CD14-positive monocyte (primary cell): ENCODE results near the gene SETD1A. TPM values are rescaled to one million over a fixed set of nuclear protein-coding genes. Genes with fewer than 3 reads are reported as not detected.

Source experiments
- DNase-seq, 3 donors: peaks; one replicate each; pipeline ENCODE4 v3.0.0-alpha.2; 2011 to 2022
- H2AFZ ChIP-seq: 2 replicates; pipeline ENCODE4 v1.6.0; 2012; ENCODE audit warnings: mild to moderate bottlenecking, low read depth, low read length, inconsistent platforms; ENCODE audit not compliant: insufficient read depth, poor library complexity, severe bottlenecking
- H3K27ac ChIP-seq, 2 donors: 1 replicate in 1 of 2; 2 replicates in 1 of 2; pipeline ENCODE4 v1.5.1; 2012 to 2013; ENCODE audit warnings: low read length in 2 of 2, control low read depth in 1 of 2, inconsistent platforms in 1 of 2, low read depth in 1 of 2, mild to moderate bottlenecking in 1 of 2
- H3K27me3 ChIP-seq, 2 donors: one replicate each; pipeline versions ENCODE4 v1.6.0 to v1.6.1; 2011 to 2013; ENCODE audit warnings: low read length in 2 of 2; ENCODE audit not compliant: control insufficient read depth in 2 of 2, insufficient read depth in 2 of 2
- H3K36me3 ChIP-seq, 2 donors: replicated peaks in 1 of 2; 1 replicate in 1 of 2; 2 replicates in 1 of 2; pipeline versions ENCODE4 v1.5.1 to v1.6.1; 2012 to 2013; ENCODE audit warnings: low read length in 2 of 2, control low read depth in 1 of 2, inconsistent platforms in 1 of 2, mild to moderate bottlenecking in 1 of 2; ENCODE audit not compliant: insufficient read depth in 2 of 2, control insufficient read depth in 1 of 2
- H3K4me1 ChIP-seq, 2 donors: 1 replicate in 1 of 2; 2 replicates in 1 of 2; pipeline versions ENCODE4 v1.5.1 to v1.6.1; 2012 to 2013; ENCODE audit warnings: low read length in 2 of 2, control low read depth in 1 of 2, inconsistent platforms in 1 of 2, mild to moderate bottlenecking in 1 of 2, moderate library complexity in 1 of 2; ENCODE audit not compliant: insufficient read depth in 2 of 2, control insufficient read depth in 1 of 2
- H3K4me2 ChIP-seq: replicated peaks from 2 replicates; pipeline ENCODE3; 2012; ENCODE audit warnings: low read length, moderate library complexity, mild to moderate bottlenecking; ENCODE audit not compliant: poor library complexity, severe bottlenecking; ENCODE audit errors: extremely low read depth
- H3K4me3 ChIP-seq, 3 experiments: fragments of 200-600 bp in 1 of 3; sonication (generic) in 1 of 3; replicated peaks in 1 of 3; 1 replicate in 2 of 3; 2 replicates in 1 of 3; pipeline ENCODE4 v1.5.1; 2011 to 2013; ENCODE audit warnings: low read length in 3 of 3, mild to moderate bottlenecking in 3 of 3, control low read depth in 2 of 3, low read depth in 2 of 3, inconsistent platforms in 1 of 3, moderate library complexity in 1 of 3
- H3K79me2 ChIP-seq: 2 replicates; pipeline ENCODE4 v1.6.0; 2012; ENCODE audit warnings: mild to moderate bottlenecking, control low read depth, inconsistent platforms, low read length, moderate library complexity; ENCODE audit not compliant: insufficient read depth
- H3K9ac ChIP-seq: 2 replicates; pipeline ENCODE4 v1.6.0; 2017; ENCODE audit warnings: low read length, mild to moderate bottlenecking; ENCODE audit not compliant: insufficient read depth, poor library complexity, severe bottlenecking
- H3K9me3 ChIP-seq, 2 donors: replicated peaks in 1 of 2; 1 replicate in 1 of 2; 2 replicates in 1 of 2; pipeline versions ENCODE4 v1.5.1 to v1.6.1; 2012 to 2013; ENCODE audit warnings: low read length in 2 of 2, control low read depth in 1 of 2; ENCODE audit not compliant: control insufficient read depth in 1 of 2, insufficient read depth in 1 of 2
- H4K20me1 ChIP-seq: 2 replicates; pipeline ENCODE4 v1.6.0; 2012; ENCODE audit warnings: mild to moderate bottlenecking, low read length, control low read depth, moderate library complexity; ENCODE audit not compliant: insufficient read depth
- H3K27ac Mint-ChIP-seq, 7 donors: one replicate each; pipeline ENCODE4 v1.8.0; 2020; ENCODE audit warnings: mild to moderate bottlenecking in 7 of 7, mixed read lengths in 7 of 7, moderate library complexity in 6 of 7, inconsistent platforms in 2 of 7
- H3K27me3 Mint-ChIP-seq, 3 donors: one replicate each; pipeline ENCODE4 v1.8.0; 2021 to 2022; ENCODE audit warnings: low read depth in 3 of 3, mild to moderate bottlenecking in 3 of 3, mixed read lengths in 3 of 3, moderate library complexity in 3 of 3, inconsistent platforms in 1 of 3
- H3K36me3 Mint-ChIP-seq, 2 donors: one replicate each; pipeline ENCODE4 v1.8.0; 2020; ENCODE audit warnings: mixed read lengths in 2 of 2, inconsistent platforms in 1 of 2, mild to moderate bottlenecking in 1 of 2
- H3K4me1 Mint-ChIP-seq: one replicate; pipeline ENCODE4 v1.8.0; 2020; ENCODE audit warnings: mild to moderate bottlenecking, mixed read lengths
- H3K4me3 Mint-ChIP-seq, 2 donors: one replicate each; pipeline ENCODE4 v1.8.0; 2020; ENCODE audit warnings: mild to moderate bottlenecking in 2 of 2, mixed read lengths in 2 of 2, moderate library complexity in 1 of 2
- H3K9me3 Mint-ChIP-seq, 7 donors: one replicate each; pipeline ENCODE4 v1.8.0; 2020 to 2022; ENCODE audit warnings: mixed read lengths in 7 of 7, mild to moderate bottlenecking in 6 of 7, moderate library complexity in 6 of 7, inconsistent platforms in 2 of 7
- CTCF ChIP-seq: fragments of 200-600 bp; IDR thresholded peaks from one replicate; pipeline ENCODE4 v1.8.0; 2022; ENCODE audit warnings: antibody characterized with exemption, mild to moderate bottlenecking
- WGBS: methylation state at CpG from one replicate; pipeline ENCODE4 v1.1.5; 2013; ENCODE audit warnings: missing lambda C conversion rate; ENCODE audit not compliant: insufficient coverage; 5-methylcytosine and 5-hydroxymethylcytosine counted together
- intact Hi-C, 2 donors: fragments of 100-400 bp; cut with micrococcal nuclease; formaldehyde crosslinking; loops; one replicate each; pipeline versions ENCODE4 v1.15.0 to v1.15.1; 2023
- polyA plus RNA-seq, 3 donors: library from polyadenylated mRNA; depleted of rRNA in 1 of 3; unstranded in 2 of 3; stranded (reverse) in 1 of 3; fragments of 300-500 nt in 2 of 3; fragments of >200 nt in 1 of 3; fragmentation: Illumina TruSeq in 2 of 3; gene quantifications; 1 replicate in 2 of 3; 2 replicates in 1 of 3; pipeline ENCODE4 v1.2.3, GENCODE V29; 2012 to 2021

SETD1A gene
- polyA plus RNA-seq, 3 donors, result 0.16 to 6.6 (median 1.3) TPM

- no peaks in the 10 kb centered on the region for H3K9me3 ChIP-seq
- Mint-ChIP-seq H3K27me3 (no peaks in the 10 kb centered on the region), H3K4me3 (no peak overlapping the region), H3K36me3 (peaks cover 33 to 48% of the 10 kb centered on the region in 2 donors), H3K27ac (peak overlapping the region in 1 of 7 donors; percentile 63), H3K4me1 (peaks cover 15% of the 10 kb centered on the region), H3K9me3 (peaks cover 0 to 2% (median 0%) of the 10 kb centered on the region in 7 donors)
- H3K27me3 ChIP-seq, result no peaks in the 10 kb centered on the region
- no peaks in the 10 kb centered on the region for H3K79me2 ChIP-seq
- no peak overlapping the region for H3K4me3 ChIP-seq
- no peak overlapping the region for H3K4me2 ChIP-seq
- no peak for TF ChIP-seq CTCF
- WGBS, result 88% methylated on average over 4 of the region's 15 CpGs
- no peak for DNase-seq
- no peaks in the 10 kb centered on the region for H4K20me1 ChIP-seq
- H3K9ac ChIP-seq, result no peak overlapping the region
- intact Hi-C loops, result loop anchor here in 1 of 2 donors (10.0 kb wide), 2 partner anchors 163 to 273 kb away; partner anchors contain the start of genes CFAP119, FBRS, PRR14 and RNF40
- peaks cover 4 to 9% of the 10 kb centered on the region in 2 donors for H3K4me1 ChIP-seq
- no peak overlapping the region for H3K27ac ChIP-seq
- H2AFZ ChIP-seq, result no peak overlapping the region
- peaks cover 23 to 52% of the 10 kb centered on the region in 2 donors for H3K36me3 ChIP-seq
Observed at GRCh38 chr16:30927789-30928378, 29.7 kb upstream of the SETD1A start.

GRCh38 chr16:30928390-30928789 lies 29.2 kb upstream of the SETD1A start:
- H3K27me3 ChIP-seq, result no peaks in the 10 kb centered on the region
- Mint-ChIP-seq H3K4me3 (no peak overlapping the region), H3K27ac (peak overlapping the region in 1 of 7 donors; percentile 11), H3K4me1 (peaks cover 15% of the 10 kb centered on the region), H3K27me3 (no peaks in the 10 kb centered on the region), H3K36me3 (peaks cover 33 to 51% of the 10 kb centered on the region in 2 donors), H3K9me3 (peaks cover 0 to 2% (median 0%) of the 10 kb centered on the region in 7 donors)
- H3K9ac ChIP-seq, result no peak overlapping the region
- peaks cover 23 to 52% of the 10 kb centered on the region in 2 donors for H3K36me3 ChIP-seq
- no peaks in the 10 kb centered on the region for H4K20me1 ChIP-seq
- intact Hi-C loops, result loop anchor here in 1 of 2 donors (10.0 kb wide), 2 partner anchors 164 to 274 kb away; partner anchors contain the start of genes CFAP119, FBRS, PRR14 and RNF40
- no peak overlapping the region for H3K27ac ChIP-seq
- peaks cover 4 to 9% of the 10 kb centered on the region in 2 donors for H3K4me1 ChIP-seq
- H2AFZ ChIP-seq, result no peak overlapping the region
- no peaks in the 10 kb centered on the region for H3K9me3 ChIP-seq
- no peak overlapping the region for H3K4me3 ChIP-seq
- no peak for DNase-seq
- WGBS, result 93% methylated on average over 6 of the region's 11 CpGs
- no peak for TF ChIP-seq CTCF
- H3K4me2 ChIP-seq, result no peak overlapping the region
- no peaks in the 10 kb centered on the region for H3K79me2 ChIP-seq
